Smooth muscle cell (in vitro differentiated cells): ENCODE results near the gene MAPK1. TPM values are rescaled to one million over a fixed set of nuclear protein-coding genes. Genes with fewer than 3 reads are reported as not detected.
"Not testable (repeated sequence)": the region's sequence is repeated elsewhere in the genome, so short reads cannot be mapped to it uniquely, and the experiment has no call there.

Source experiments
- DNase-seq: peaks from one replicate; lab custom pipeline; 2025; ENCODE audit not compliant: unreplicated experiment; lab: John Stamatoyannopoulos, UW
- H2AFZ ChIP-seq: fragments of 200-600 bp; sonication (generic); 2 replicates; pipeline ENCODE4 v1.6.0; 2016; ENCODE audit warnings: antibody characterized with exemption, low read depth, mild to moderate bottlenecking
- H3F3A ChIP-seq: fragments of 200-600 bp; sonication (generic); 2 replicates; pipeline ENCODE4 v1.6.0; 2017; ENCODE audit warnings: antibody characterized with exemption, low read depth
- H3K27ac ChIP-seq: fragments of 200-600 bp; sonication (generic); 2 replicates; pipeline ENCODE4 v1.5.1; 2016; ENCODE audit warnings: low read depth, mild to moderate bottlenecking
- H3K27me3 ChIP-seq: fragments of 200-600 bp; sonication (generic); 2 replicates; pipeline ENCODE4 v1.6.1; 2016; ENCODE audit warnings: low read depth, mild to moderate bottlenecking
- H3K36me3 ChIP-seq: fragments of 200-600 bp; sonication (generic); 2 replicates; pipeline ENCODE4 v1.5.1; 2016; ENCODE audit warnings: low read depth
- H3K4me1 ChIP-seq: fragments of 200-600 bp; sonication (generic); 2 replicates; pipeline ENCODE4 v1.5.1; 2016; ENCODE audit warnings: low read depth
- H3K4me2 ChIP-seq: fragments of 200-600 bp; sonication (generic); 2 replicates; pipeline ENCODE4 v1.6.0; 2016; ENCODE audit warnings: mild to moderate bottlenecking
- H3K4me3 ChIP-seq: fragments of 200-600 bp; sonication (generic); 2 replicates; pipeline ENCODE4 v1.5.1; 2016; ENCODE audit warnings: mild to moderate bottlenecking
- H3K79me2 ChIP-seq: fragments of 200-600 bp; sonication (generic); 2 replicates; pipeline ENCODE4 v1.6.0; 2016; ENCODE audit warnings: low read depth, mild to moderate bottlenecking
- H3K9ac ChIP-seq: fragments of 200-600 bp; sonication (generic); 2 replicates; pipeline ENCODE4 v1.6.0; 2016; ENCODE audit warnings: low read depth
- H3K9me3 ChIP-seq: fragments of 200-600 bp; sonication (generic); replicated peaks from 2 replicates; pipeline ENCODE4 v1.5.1; 2016; ENCODE audit warnings: low read depth
- H4K20me1 ChIP-seq: fragments of 200-600 bp; sonication (generic); 2 replicates; pipeline ENCODE4 v1.6.0; 2016; ENCODE audit warnings: low read depth
- CTCF ChIP-seq: fragments of 200-600 bp; sonication (generic); IDR thresholded peaks from 2 replicates; pipeline ENCODE4 v1.5.1; 2017; ENCODE audit warnings: borderline replicate concordance, mild to moderate bottlenecking, antibody characterized with exemption; ENCODE audit not compliant: insufficient read depth, poor library complexity, severe bottlenecking
- WGBS: methylation state at CpG from one replicate; pipeline ENCODE4 v1.1.7; 2016; ENCODE audit warnings: low lambda C conversion rate; 5-methylcytosine and 5-hydroxymethylcytosine counted together
- polyA plus RNA-seq: library from polyadenylated mRNA; unstranded; fragments of >200 nt; fragmentation: Nextera tagmentation; extraction: Ambion mirVana; gene quantifications from 2 replicates; pipeline ENCODE4 v1.2.1, GENCODE V29; 2016
- total RNA-seq: library from RNA; depleted of rRNA; stranded (reverse); fragments of >200 nt; gene quantifications from 2 replicates; pipeline ENCODE4 v1.2.3, GENCODE V29; 2014

MAPK1 gene
- total and polyA plus RNA-seq, 2 experiments from 2014 or later = 57.1 to 62.3 TPM

- DNase-seq = no peak
- H3K36me3 ChIP-seq = no peaks in the 10 kb centered on the region
- H3K79me2 ChIP-seq = no peaks in the 10 kb centered on the region
- H2AFZ ChIP-seq = no peak overlapping the region
- H3F3A ChIP-seq = no peaks in the 10 kb centered on the region
- no peaks in the 10 kb centered on the region for H3K4me1 ChIP-seq
- TF ChIP-seq CTCF = no peak
- H3K27me3 ChIP-seq = no peaks in the 10 kb centered on the region
- no peaks in the 10 kb centered on the region for H3K9me3 ChIP-seq
- no peaks in the 10 kb centered on the region for H4K20me1 ChIP-seq
- 92% methylated on average over 2 of the region's 2 CpGs for WGBS
- no peak overlapping the region for H3K27ac ChIP-seq
- no peak overlapping the region for H3K4me2 ChIP-seq
- no peak overlapping the region for H3K4me3 ChIP-seq
- no peak overlapping the region for H3K9ac ChIP-seq
Observed at GRCh38 chr22:21909871-21910270, 42.4 kb upstream of the MAPK1 start.

- Histone ChIP-seq H3K9me3 (no peaks in the 10 kb centered on the region), H3K4me3 (no peak overlapping the region), H2AFZ (no peak overlapping the region), H3K27ac (no peak overlapping the region), H3K79me2 (no peaks in the 10 kb centered on the region), H3K4me1 (no peaks in the 10 kb centered on the region), H3K4me2 (no peak overlapping the region), H3K27me3 (no peaks in the 10 kb centered on the region), H3K36me3 (no peaks in the 10 kb centered on the region), H3K9ac (no peak overlapping the region), H4K20me1 (no peaks in the 10 kb centered on the region), H3F3A (no peaks in the 10 kb centered on the region)
- no peak for DNase-seq
- TF ChIP-seq CTCF = no peak
- 89% methylated on average over 7 of the region's 7 CpGs for WGBS
Observed at GRCh38 chr22:21907638-21908522, 40.4 kb upstream of the MAPK1 start.

- DNase-seq, H3K9ac ChIP-seq, H3K4me2 ChIP-seq, H3K27me3 ChIP-seq, H3K4me3 ChIP-seq, H4K20me1 ChIP-seq, H2AFZ ChIP-seq, H3K27ac ChIP-seq, H3K36me3 ChIP-seq, H3K4me1 ChIP-seq, H3F3A ChIP-seq, H3K9me3 ChIP-seq, H3K79me2 ChIP-seq: not testable (repeated sequence)
- 97% methylated on average over 11 of the region's 11 CpGs for WGBS
Observed at GRCh38 chr22:21905234-21905633, 37.8 kb upstream of the MAPK1 start.

GRCh38 chr22:21904250-21904789 lies 36.9 kb upstream of the MAPK1 start:
- H3F3A ChIP-seq = no peaks in the 10 kb centered on the region
- no peak overlapping the region for H2AFZ ChIP-seq
- H3K27ac ChIP-seq = no peak overlapping the region
- WGBS = 94% methylated on average over 4 of the region's 4 CpGs
- no peaks in the 10 kb centered on the region for H3K4me1 ChIP-seq
- no peak overlapping the region for H3K9ac ChIP-seq
- H4K20me1 ChIP-seq = no peaks in the 10 kb centered on the region
- H3K79me2 ChIP-seq = no peaks in the 10 kb centered on the region
- H3K4me3 ChIP-seq = no peak overlapping the region
- H3K36me3 ChIP-seq = no peaks in the 10 kb centered on the region
- no peaks in the 10 kb centered on the region for H3K27me3 ChIP-seq
- H3K9me3 ChIP-seq = no peaks in the 10 kb centered on the region
- TF ChIP-seq CTCF = no peak
- DNase-seq = no peak
- H3K4me2 ChIP-seq = no peak overlapping the region
